ENCODE results near the gene USP25.
"Not testable (repeated sequence)": the region's sequence is repeated elsewhere in the genome, so short reads cannot be mapped to it uniquely, and the experiment has no call there.

The USP25 gene

DNA sequence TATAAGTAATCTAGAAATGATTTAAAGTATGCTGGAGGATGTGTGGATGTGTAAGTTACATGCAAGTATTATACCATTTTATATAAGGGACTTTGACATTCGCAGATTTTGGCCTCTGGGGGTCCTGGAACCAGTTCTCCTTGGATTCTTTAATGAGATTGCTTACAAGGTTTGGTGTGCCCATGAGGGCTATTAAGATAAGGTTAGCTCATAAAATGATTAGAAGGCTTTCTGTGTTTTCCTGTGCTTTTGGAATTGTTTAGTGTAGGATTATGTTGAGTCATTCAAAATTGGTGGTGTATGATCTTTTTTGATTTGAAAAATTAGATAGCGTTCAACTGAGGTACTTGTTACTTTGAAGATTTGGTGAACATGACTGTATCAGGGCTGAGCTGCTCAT is 5.6 kb downstream of the USP25 start:
- DNase-seq, result no peak

DNA sequence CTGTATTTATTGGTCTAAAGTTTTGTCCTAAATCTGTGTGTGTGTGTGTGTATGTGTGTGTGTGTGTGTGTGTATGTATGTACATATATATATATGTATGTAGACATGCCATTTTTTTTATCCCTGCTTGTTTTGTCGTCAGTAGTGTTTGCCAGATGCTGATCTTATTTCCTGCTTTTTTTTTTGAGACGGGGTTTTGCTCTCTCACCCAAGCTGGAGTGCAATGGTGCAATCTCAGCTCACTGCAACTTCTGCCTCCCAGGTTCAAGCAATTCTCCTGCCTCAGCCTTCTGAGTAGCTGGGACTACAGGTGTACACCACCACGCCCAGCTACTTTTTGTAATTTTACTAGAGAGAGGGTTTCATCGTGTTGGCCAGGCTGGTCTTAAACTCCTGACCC is 6.1 kb downstream of the USP25 start:
- not testable (repeated sequence) for DNase-seq

DNA sequence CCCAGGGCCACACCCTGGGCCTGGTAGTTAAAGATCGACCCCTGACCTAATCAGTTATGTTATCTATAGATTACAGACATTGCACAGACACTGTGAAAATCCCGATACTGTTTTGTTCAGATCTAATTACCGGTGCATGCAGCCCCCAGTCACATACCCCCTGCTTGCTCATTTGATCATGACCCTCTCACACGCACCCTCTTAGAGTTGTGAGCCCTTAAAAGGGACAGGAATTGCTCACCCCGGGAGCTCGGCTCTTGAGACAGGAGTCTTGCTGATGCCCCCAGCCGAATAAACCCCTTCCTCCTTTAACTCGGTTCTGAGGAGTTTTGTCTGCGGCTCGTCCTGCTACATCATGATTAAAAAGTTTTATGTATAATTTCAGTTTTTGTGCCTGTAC is 9.0 kb downstream of the USP25 start:
- not testable (repeated sequence) for DNase-seq

DNA sequence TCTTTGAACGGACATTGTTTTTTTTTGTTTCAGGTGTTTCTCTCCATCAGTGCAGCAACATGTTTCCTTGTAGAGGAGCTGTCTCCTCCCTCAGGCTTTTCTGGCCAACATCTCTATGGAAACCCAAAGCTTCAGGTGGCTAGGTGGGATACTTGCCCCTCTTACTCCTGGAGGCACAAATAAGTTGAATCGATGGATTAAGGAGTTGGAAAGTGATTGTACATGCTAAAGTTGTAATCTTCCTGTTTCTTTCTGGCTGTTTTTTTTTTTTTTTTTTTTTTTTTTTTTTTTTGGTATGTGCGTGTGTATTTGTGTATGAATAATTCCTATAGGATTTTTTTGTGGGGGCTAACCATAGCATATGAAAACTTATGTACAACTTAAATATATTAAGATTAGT is 10.6 kb downstream of the USP25 start:
- peak in 1 of 3 experiments; percentile 26 for DNase-seq

GRCh38 chr21:15741510-15741909 is 11.7 kb downstream of the USP25 start:
- no peak for DNase-seq

DNA sequence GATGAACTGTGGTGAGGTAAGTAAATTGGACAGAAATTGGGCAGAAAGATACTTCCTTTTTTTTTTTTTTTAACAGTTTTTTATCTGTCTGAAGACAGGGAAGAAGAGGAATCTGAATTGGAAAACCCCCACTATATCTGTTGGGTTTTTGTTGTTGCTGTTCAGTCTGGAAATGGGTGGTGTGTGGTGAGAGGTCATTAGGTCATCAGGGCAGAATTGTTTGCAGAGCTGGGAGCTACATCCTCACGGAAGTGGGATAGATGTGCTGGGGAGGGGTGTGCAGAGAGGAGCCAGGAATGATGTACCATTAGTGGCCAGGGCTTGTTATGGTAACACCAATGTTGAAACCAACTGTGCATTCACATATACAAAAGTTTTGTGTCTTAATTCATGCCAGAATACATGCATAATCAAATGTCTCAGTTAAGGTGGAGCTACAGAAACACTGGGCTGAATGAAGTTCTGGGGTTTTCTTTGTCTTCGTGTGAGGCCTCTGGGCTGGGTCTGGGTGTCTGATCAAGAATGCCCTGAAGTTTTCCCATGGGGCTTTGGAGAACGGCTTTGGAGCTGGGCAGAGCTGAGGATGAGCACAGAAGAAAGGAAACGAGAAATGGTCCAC is 12.4 kb downstream of the USP25 start:
- no peak for DNase-seq

GRCh38 chr21:15742694-15743093 is 12.9 kb downstream of the USP25 start:
- DNase-seq, result no peak

GRCh38 chr21:15743593-15743992 is 13.8 kb downstream of the USP25 start:
- DNase-seq, result no peak

- no peak for DNase-seq
Observed at GRCh38 chr21:15744926-15745325, 15.1 kb downstream of the USP25 start.

- no peak for DNase-seq
Observed at GRCh38 chr21:15748586-15748985, 18.8 kb downstream of the USP25 start.

DNA sequence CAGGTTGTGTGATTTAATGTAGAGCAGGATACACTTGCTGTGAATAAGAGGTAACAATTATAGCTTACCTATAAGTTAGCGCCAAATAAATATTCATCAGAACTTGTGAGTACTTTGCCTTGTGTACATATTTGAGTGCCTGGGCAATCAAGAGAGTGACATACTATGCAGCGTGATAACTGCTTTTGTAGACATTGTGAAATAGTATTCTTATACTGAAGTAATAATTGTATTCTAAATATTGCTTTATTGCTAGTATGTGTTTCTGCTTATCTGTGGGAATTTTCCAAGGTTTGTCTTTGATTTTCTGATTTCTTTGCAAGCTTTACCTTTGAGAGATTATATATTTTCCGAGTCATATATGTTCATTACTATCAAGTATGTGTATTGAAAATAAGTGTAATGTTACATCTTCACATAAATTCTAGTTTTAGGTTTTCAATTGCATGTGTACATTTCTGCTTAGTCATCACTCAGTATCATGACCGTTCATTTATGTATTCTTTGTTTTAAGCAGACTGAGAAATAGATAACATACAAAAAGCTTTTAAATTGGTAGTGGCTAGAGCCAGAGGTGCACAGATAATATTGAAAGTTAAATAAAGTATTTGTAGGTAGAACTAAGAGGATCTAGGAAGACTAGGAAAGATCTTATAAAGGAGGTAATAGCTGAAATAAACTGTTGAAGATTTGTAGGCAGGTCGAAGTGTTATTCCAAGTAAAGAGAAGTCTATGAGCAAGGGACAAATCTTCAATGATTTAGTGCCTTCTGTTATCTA is 19.5 kb downstream of the USP25 start:
- peak in 2 of 3 experiments; percentile 25 to 50 for DNase-seq

GRCh38 chr21:15749861-15750159 is 20.0 kb downstream of the USP25 start:
- no peak for DNase-seq

GRCh38 chr21:15751037-15751436 is 21.3 kb downstream of the USP25 start:
- no peak for DNase-seq

GRCh38 chr21:15751546-15751945 is 21.8 kb downstream of the USP25 start:
- DNase-seq, result no peak

DNA sequence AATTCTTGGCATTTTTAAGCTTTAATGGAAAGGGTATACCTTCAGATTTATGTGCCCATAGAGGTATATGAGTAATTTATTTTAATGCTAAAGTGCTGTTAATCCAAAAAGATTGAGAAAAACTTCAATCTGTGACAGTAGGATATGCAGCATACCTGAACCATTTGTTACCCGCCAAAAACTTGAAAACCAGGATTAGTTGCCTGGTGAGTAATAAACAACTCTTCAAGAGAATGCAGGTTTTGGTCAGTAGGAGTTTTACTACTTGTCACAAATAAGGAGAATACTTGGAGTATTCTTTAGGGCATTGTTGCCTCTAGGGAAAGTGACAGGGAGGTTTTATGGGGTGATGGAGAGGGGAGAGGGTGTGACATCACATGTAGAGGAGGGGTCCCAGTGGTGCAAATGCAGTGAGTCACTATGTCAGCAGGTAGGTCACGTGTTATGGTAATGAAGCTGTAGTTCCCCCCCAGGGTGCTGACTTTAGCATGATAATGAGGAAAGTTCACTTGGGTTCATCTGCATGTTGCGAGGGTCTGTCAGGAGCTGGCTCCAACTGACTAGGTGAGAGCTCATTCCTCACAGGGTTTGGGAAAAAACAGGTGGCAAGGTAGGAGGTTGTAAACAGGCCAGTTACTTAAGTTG is 23.1 kb downstream of the USP25 start:
- DNase-seq, result no peak

GRCh38 chr21:15753741-15754140 is 24.0 kb downstream of the USP25 start:
- DNase-seq, result no peak

GRCh38 chr21:15754640-15755039 is 24.9 kb downstream of the USP25 start:
- DNase-seq, result no peak

GRCh38 chr21:15755125-15755524 is 25.3 kb downstream of the USP25 start:
- DNase-seq, result no peak

- no peak for DNase-seq
Observed at GRCh38 chr21:15759469-15759868, 29.7 kb downstream of the USP25 start.

DNA sequence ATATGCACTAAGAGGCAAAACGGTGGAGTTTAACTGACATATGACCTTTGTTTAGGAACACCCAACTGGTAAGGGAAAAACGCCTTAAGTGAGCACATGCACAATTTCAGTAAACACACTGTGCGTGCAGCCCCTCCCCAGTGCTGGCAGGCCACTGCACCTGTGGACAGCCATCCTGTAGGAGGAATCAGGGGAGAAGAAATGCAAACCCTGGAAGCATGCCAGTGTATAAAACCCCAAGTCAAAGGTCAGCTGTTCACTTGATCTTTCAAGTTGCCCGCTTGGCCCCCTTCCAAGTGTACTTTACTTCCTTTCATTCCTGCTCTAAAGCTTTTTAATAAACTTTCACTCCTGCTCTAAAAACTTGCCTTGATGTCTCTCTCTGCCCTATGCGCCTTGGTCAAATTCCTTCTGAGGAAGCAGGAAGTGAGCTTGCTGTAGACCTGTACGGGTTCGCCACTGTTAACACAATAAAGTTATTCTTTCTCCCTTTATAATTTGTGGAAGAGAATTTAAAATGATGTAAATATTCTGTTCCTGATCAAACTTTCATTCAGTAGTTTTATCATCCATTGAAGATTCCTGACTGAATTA is 31.8 kb downstream of the USP25 start:
- no peak for DNase-seq

DNA sequence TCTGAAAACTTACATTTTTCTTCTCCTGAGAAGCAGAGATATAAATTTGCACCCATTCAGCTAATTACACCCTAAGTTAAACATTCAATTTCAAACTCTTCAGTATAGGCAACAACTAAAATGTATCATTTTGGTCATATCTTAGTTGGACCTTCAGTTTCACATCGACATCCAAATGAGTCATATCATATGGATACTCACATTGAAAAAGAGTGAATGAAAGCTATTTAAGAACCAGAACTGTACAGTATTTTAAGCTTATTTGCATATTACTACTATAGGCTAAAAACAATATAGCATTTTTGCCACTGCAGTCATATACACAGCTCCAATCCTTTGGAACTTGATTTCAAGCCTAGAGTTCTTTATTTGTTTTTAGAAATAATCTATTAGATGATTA is 33.6 kb downstream of the USP25 start:
- DNase-seq, result no peak

DNA sequence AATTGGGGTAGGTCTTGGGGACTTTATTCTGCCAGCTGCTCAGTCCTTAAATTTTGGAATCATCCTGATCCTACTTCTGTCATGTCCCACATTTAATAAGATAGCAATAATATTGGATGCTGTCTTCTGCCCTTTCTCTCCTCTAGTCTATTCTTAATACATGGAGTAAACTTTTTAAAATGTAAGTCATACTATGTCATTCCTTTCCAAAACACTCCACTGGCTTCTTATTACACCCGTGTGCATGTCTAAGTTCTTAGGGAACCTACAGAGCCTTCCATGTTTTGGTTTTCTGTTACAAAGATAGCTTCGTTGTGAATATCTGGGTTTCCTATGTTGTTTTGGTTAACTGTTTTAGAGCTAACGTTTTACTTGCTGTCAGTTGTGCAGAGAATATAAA is 35.1 kb downstream of the USP25 start:
- DNase-seq, result no peak

- DNase-seq, result no peak
Observed at GRCh38 chr21:15766952-15767603, 37.3 kb downstream of the USP25 start.
